Activated CD4-positive, alpha-beta T cell treated with anti-CD3 and anti-CD28 coated beads for 36 hours (primary cell): ENCODE measurements around the gene ZKSCAN1. TPM values are rescaled to one million over a fixed set of nuclear protein-coding genes. Genes with fewer than 3 reads are reported as not detected.
A peak's percentile ranks its signal among the peaks of the same experiment; 100 is the strongest.
"Not testable (repeated sequence)": the region's sequence is repeated elsewhere in the genome, so short reads cannot be mapped to it uniquely, and the experiment has no call there.

Experiments
- ATAC-seq: fragments of 200-7000 bp; cut with Tn5 transposase; one replicate; pipeline ENCODE4 v1.10.0; 2021; ENCODE audit warnings: mild to moderate bottlenecking, moderate library complexity
- CTCF ChIA-PET: fragments of 350-600 bp; sonication (Branson Sonifier 250); formaldehyde crosslinking; loops from one replicate; lab custom pipeline; 2021; ENCODE audit warnings: antibody characterized with exemption; lab: Charles Lee
- POLR2A ChIA-PET: fragments of 350-600 bp; sonication (Branson Sonifier 250); formaldehyde crosslinking; loops from one replicate; lab custom pipeline; 2021; ENCODE audit warnings: antibody characterized with exemption, inconsistent platforms; lab: Charles Lee
- DNase-seq: peaks from one replicate; pipeline ENCODE4 v3.0.0-alpha.2; 2020
- H3K27ac Mint-ChIP-seq: one replicate; pipeline ENCODE4 v1.8.0; 2021; ENCODE audit warnings: mixed read lengths
- H3K27me3 Mint-ChIP-seq: one replicate; pipeline ENCODE4 v1.8.0; 2021; ENCODE audit warnings: mixed read lengths
- H3K36me3 Mint-ChIP-seq: one replicate; pipeline ENCODE4 v1.8.0; 2021; ENCODE audit warnings: low read depth, mixed read lengths
- H3K4me1 Mint-ChIP-seq: one replicate; pipeline ENCODE4 v1.8.0; 2021; ENCODE audit warnings: mixed read lengths
- H3K4me3 Mint-ChIP-seq: one replicate; pipeline ENCODE4 v1.8.0; 2021; ENCODE audit warnings: mild to moderate bottlenecking, moderate library complexity, mixed read lengths
- H3K9me3 Mint-ChIP-seq: one replicate; pipeline ENCODE4 v1.8.0; 2021; ENCODE audit warnings: low read depth, mixed read lengths
- intact Hi-C, 2 experiments: fragments of 100-400 bp; cut with DNase I in 1 of 2; cut with micrococcal nuclease in 1 of 2; formaldehyde crosslinking; loops; one replicate each; pipeline versions ENCODE4 v1.14.2 to v1.15.1; 2022 to 2024; cut with DNase I, micrococcal nuclease
- total RNA-seq, 2 experiments: library from RNA; stranded (reverse); gene quantifications; one replicate each; pipeline ENCODE4 v1.2.3, GENCODE V29; 2021

ZKSCAN1 gene
- total RNA-seq, 2 experiments from 2014 or later = 45.2 to 62.9 TPM

DNA sequence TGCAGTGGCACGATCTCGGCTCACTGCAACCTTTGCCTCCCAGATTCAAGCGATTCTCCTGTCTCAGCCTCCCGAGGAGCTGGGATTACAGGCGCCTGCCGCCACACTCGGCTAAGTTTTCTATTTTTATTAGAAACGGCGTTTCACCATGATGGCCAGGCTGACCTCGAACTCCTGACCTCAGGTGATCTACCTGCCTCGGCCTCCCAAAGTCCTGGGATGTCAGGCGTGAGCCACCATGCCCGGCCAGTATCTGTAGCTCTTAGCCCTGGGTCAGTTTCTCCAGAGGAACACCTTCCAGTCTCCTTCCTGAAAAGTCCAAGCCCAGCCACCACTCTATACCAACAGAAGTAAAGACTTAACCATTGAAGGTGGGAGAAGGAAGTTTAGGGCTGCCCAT, 15.2 kb upstream of the ZKSCAN1 start:
- H3K9me3 Mint-ChIP-seq = no peaks in the 10 kb centered on the region
- H3K4me3 Mint-ChIP-seq = no peak overlapping the region
- CTCF ChIA-PET = no interaction called here
- H3K36me3 Mint-ChIP-seq = no peaks in the 10 kb centered on the region
- H3K27me3 Mint-ChIP-seq = no peaks in the 10 kb centered on the region
- H3K27ac Mint-ChIP-seq = no peak overlapping the region
- ATAC-seq (no peak), DNase-seq (no peak)
- POLR2A ChIA-PET = no interaction called here
- intact Hi-C loops = no loop called here
- peaks cover 15% of the 10 kb centered on the region for H3K4me1 Mint-ChIP-seq

- intact Hi-C loops = no loop called here
- no peak overlapping the region for H3K27ac Mint-ChIP-seq
- no peaks in the 10 kb centered on the region for H3K4me1 Mint-ChIP-seq
- H3K36me3 Mint-ChIP-seq = no peaks in the 10 kb centered on the region
- H3K4me3 Mint-ChIP-seq = no peak overlapping the region
- no peak for DNase-seq
- CTCF ChIA-PET = interaction anchor here (1.0 to 1.3 kb wide), 3 partner anchors 11 to 92 kb away, joined by 3 to 5 read pairs (median 3); no protein-coding TSS in a partner anchor
- POLR2A ChIA-PET = no interaction called here
- H3K9me3 Mint-ChIP-seq = no peaks in the 10 kb centered on the region
- no peak for ATAC-seq
- H3K27me3 Mint-ChIP-seq = no peaks in the 10 kb centered on the region
Observed at GRCh38 chr7:100003711-100004661, 11.4 kb upstream of the ZKSCAN1 start.

DNA sequence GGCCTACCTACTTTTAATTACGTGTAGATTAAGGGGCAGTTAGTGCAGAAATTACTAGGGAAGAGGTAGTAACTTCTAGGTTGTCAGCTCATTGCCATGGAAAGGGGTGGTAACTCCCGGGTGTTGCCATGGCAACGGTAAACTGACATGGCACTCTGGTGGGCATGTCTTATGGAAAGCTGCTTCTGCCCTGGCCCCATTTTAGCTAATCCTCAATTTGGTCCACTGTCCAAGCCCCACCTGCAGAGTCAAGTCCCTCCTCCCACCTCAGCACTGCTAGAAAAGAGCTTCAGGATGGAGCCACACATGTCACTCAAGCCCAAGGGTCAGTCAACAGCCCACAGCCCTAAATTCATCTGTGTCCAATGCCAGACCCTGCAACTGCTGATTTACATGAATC, 7.5 kb upstream of the ZKSCAN1 start:
- CTCF ChIA-PET = interaction anchor here (0.7 to 2.2 kb wide), 3 partner anchors 14 to 55 kb away, joined by 3 to 4 read pairs (median 3); no protein-coding TSS in a partner anchor

GRCh38 chr7:100008525-100008924, 6.9 kb upstream of the ZKSCAN1 start:
- POLR2A ChIA-PET = interaction anchor here (0.6 kb wide), 1 partner anchor 537 kb away, joined by 8 read pairs; no protein-coding TSS in a partner anchor
- H3K36me3 Mint-ChIP-seq = no peaks in the 10 kb centered on the region
- DNase-seq = no peak
- H3K9me3 Mint-ChIP-seq = no peaks in the 10 kb centered on the region
- peaks cover 8% of the 10 kb centered on the region for H3K4me1 Mint-ChIP-seq
- intact Hi-C loops = no loop called here
- H3K27me3 Mint-ChIP-seq = no peaks in the 10 kb centered on the region
- H3K27ac Mint-ChIP-seq = no peak overlapping the region
- H3K4me3 Mint-ChIP-seq = no peak overlapping the region
- CTCF ChIA-PET = interaction anchor here (0.7 to 2.2 kb wide), 2 partner anchors 15 to 55 kb away, joined by 3 to 4 read pairs; no protein-coding TSS in a partner anchor
- ATAC-seq = no peak

More for the DNA sequence above, 7.5 kb upstream of the ZKSCAN1 start:
- POLR2A ChIA-PET = interaction anchor here (0.6 kb wide), 1 partner anchor 536 kb away, joined by 8 read pairs; no protein-coding TSS in a partner anchor
- H3K4me1 Mint-ChIP-seq = peaks cover 2% of the 10 kb centered on the region
- DNase-seq (no peak), ATAC-seq (no peak)
- no peak overlapping the region for H3K4me3 Mint-ChIP-seq
- H3K36me3 Mint-ChIP-seq = no peaks in the 10 kb centered on the region
- intact Hi-C loops = no loop called here
- H3K27ac Mint-ChIP-seq = no peak overlapping the region
- H3K9me3 Mint-ChIP-seq = no peaks in the 10 kb centered on the region
- no peaks in the 10 kb centered on the region for H3K27me3 Mint-ChIP-seq

DNA sequence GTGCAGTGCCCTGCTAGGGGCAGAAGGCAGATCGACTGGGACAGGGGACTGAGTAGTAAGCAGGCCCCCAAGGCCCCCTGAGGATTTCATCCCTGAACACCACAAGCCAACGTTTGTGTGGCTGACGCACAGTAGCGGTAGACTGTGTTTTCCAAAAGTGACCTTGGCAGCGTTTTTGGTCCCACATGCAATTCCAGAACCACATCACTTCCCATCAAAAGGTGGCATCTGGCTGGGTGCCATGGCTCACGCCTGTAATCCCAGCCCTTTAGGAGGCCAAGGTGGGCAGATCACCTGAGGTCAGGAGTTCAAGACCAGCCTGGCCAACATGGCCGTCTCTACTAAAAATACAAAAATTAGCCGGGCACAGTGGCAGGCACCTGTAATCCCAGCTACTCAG, 5.4 kb upstream of the ZKSCAN1 start:
- intact Hi-C loops = loop anchor here in 1 of 2 experiments (5.0 to 10.0 kb wide), 2 partner anchors 212 to 535 kb away; no protein-coding TSS in a partner anchor
- H3K4me3 Mint-ChIP-seq, DNase-seq, POLR2A ChIA-PET, H3K9me3 Mint-ChIP-seq, ATAC-seq, H3K27ac Mint-ChIP-seq, H3K27me3 Mint-ChIP-seq, H3K36me3 Mint-ChIP-seq, CTCF ChIA-PET: not testable (repeated sequence)
- H3K4me1 Mint-ChIP-seq = peaks cover 10% of the 10 kb centered on the region

DNA sequence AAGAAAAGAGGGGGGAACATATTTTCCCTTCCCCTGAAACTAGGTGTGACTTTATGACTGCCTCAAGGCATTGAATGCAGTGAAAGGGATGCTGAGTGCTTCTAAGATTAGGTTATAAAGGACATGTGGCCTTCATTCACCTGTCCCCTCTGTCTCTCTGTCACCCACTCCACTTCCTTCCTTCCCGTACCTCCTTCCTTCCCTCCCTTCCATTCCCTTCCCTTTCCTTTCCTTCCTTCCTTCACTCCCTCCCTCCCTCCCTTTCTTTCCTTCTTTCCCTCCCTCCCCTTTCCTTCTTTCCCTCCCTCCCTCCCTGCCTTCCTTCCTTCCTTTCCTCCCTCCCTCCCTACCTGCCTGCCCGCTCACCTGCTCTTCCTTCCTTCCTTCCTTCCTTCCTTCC, 4.5 kb upstream of the ZKSCAN1 start:
- intact Hi-C loops = loop anchor here in 1 of 2 experiments (5.0 to 10.0 kb wide), 2 partner anchors 211 to 534 kb away; no protein-coding TSS in a partner anchor

DNA sequence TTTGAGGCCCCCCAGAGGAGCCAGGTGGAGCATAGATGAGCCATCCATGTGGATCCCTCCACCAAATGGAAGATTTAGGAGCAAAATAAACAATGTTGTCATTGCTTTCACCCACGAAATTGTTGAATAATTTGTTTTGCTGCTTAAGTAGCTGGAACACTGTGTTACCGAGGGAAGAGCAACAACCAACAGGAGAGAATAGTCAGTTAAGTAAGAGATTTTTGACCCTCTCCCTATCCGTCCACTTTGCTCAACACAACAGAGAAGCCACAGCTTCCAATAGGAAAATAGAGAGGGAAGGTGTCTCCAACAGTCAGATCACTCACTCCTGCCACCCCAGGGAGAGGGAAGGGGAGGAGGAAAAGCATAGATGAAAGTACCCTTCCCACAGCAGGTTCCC, 3.9 kb upstream of the ZKSCAN1 start:
- intact Hi-C loops = loop anchor here in 1 of 2 experiments (5.0 to 10.0 kb wide), 2 partner anchors 211 to 533 kb away; no protein-coding TSS in a partner anchor
- no peak for DNase-seq
- ChIA-PET POLR2A (no interaction called here), CTCF (interaction anchor here (0.7 to 1.3 kb wide), 2 partner anchors 24 to 126 kb away, joined by 3 read pairs; no protein-coding TSS in a partner anchor)
- Mint-ChIP-seq H3K36me3 (peaks cover 6% of the 10 kb centered on the region), H3K4me3 (no peak overlapping the region), H3K4me1 (peaks cover 19% of the 10 kb centered on the region), H3K27ac (no peak overlapping the region), H3K9me3 (no peaks in the 10 kb centered on the region), H3K27me3 (no peaks in the 10 kb centered on the region)
- ATAC-seq = no peak

More for the DNA sequence above, 4.5 kb upstream of the ZKSCAN1 start:
- H3K4me1 Mint-ChIP-seq = peaks cover 14% of the 10 kb centered on the region
- no peaks in the 10 kb centered on the region for H3K27me3 Mint-ChIP-seq
- H3K27ac Mint-ChIP-seq = no peak overlapping the region
- H3K9me3 Mint-ChIP-seq = no peaks in the 10 kb centered on the region
- POLR2A ChIA-PET = interaction anchor here (0.6 kb wide), 1 partner anchor 51 kb away, joined by 3 read pairs; no protein-coding TSS in a partner anchor
- ATAC-seq (no peak), DNase-seq (no peak)
- CTCF ChIA-PET = interaction anchor here (0.6 to 0.7 kb wide), 2 partner anchors 19 to 126 kb away, joined by 3 to 4 read pairs; no protein-coding TSS in a partner anchor
- no peak overlapping the region for H3K4me3 Mint-ChIP-seq
- no peaks in the 10 kb centered on the region for H3K36me3 Mint-ChIP-seq

DNA sequence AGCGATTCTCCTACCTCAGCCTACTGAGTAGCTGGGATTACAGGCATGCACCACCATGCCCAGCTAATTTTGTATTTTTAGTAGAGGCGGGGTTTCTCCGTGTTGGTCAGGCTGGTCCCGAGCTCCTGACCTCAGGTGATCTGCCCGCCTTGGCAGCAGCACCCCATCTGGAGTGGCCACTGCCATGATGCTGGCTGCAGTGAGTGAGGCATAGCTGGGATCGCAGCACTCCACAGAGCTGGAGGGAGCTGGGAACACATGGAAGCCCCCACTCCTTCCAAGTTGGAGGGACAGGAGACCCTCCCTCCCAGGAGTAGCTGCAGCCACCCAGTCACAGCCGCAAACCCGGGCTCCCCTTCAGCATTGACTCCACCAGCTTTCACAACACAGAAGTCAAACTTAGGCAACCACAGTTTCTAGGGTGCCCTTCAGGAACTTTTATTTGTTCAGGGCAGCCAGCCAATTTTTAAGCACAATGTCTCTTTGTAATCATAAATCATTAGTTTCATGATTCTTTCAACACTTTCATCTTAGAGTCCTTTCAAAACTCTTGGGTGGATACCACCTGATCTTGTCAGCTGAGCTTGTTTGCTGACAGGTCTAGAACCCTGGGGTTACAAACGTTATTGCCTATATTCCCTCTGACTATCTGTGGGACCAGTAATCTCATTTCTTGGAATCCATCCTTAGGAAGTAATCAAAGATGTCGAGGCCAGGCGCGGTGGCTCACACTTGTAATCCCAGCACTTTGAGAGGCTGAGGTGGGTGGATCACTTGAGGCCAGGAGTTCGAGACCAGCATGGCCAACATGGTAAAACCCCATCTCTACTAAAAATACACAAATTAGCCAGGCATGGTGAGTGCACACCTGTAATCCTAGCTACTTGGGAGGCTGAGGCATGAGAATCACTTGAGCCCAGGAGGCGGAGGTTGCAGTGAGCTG, 2.7 kb upstream of the ZKSCAN1 start:
- DNase-seq, POLR2A ChIA-PET, H3K4me3 Mint-ChIP-seq, H3K36me3 Mint-ChIP-seq, ATAC-seq, H3K27me3 Mint-ChIP-seq, H3K9me3 Mint-ChIP-seq: not testable (repeated sequence)
- CTCF ChIA-PET = interaction anchor here (1.0 to 1.3 kb wide), 4 partner anchors 10 to 96 kb away, joined by 3 to 4 read pairs (median 3); no protein-coding TSS in a partner anchor
- Mint-ChIP-seq H3K27ac (peak overlapping the region; percentile 65), H3K4me1 (peaks cover 28% of the 10 kb centered on the region)
- intact Hi-C loops = loop anchor here in 1 of 2 experiments (5.0 to 10.0 kb wide), 2 partner anchors 210 to 532 kb away; no protein-coding TSS in a partner anchor

GRCh38 chr7:100013328-100013676, 2.1 kb upstream of the ZKSCAN1 start:
- Mint-ChIP-seq H3K27ac (peak overlapping the region; percentile 65), H3K36me3 (peaks cover 12% of the 10 kb centered on the region), H3K4me1 (peaks cover 34% of the 10 kb centered on the region), H3K9me3 (no peaks in the 10 kb centered on the region), H3K4me3 (no peak overlapping the region), H3K27me3 (no peaks in the 10 kb centered on the region)
- ChIA-PET CTCF (interaction anchor here (1.0 to 1.1 kb wide), 3 partner anchors 11 to 97 kb away, joined by 3 to 4 read pairs (median 3); no protein-coding TSS in a partner anchor), POLR2A (no interaction called here)
- DNase-seq (peak; percentile 73), ATAC-seq (peak; percentile 80)
- intact Hi-C loops = loop anchor here in 1 of 2 experiments (5.0 to 10.0 kb wide), 2 partner anchors 209 to 531 kb away; no protein-coding TSS in a partner anchor

DNA sequence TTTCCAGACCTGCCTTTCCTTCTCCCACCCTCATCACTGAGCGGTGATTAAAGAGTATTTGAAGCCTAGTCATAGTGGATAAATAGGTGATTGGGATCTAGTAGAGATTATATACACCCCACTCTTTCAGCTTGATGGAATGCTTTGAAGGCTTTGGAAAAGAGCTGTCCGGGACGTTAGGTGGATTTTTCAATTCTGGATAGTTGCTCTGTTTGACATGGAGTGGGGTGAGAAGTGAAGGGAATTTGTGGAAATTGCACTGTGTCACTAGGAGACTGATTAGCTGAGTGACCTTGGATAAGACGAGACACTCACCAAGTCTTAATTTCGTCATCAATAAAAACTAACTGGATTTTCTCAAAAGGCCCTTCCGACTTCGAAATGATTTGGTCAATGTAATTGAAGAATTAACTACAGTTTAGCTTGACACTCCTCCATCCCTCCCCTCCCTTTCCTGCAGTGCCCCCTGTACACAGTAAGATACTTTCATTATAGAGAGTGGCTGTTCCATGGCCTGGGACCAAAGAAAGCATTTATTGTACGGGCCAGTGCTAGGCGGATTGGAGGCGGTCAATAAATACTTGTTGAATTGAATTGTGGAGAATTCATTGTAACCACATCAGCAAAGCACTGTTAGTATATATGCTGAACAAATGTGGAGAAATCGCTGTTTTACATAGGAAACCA, 962 bp downstream of the ZKSCAN1 start:
- Mint-ChIP-seq H3K27ac (peak overlapping the region; percentile 96), H3K36me3 (peaks cover 25% of the 10 kb centered on the region), H3K9me3 (no peaks in the 10 kb centered on the region), H3K27me3 (no peaks in the 10 kb centered on the region), H3K4me1 (peaks cover 59% of the 10 kb centered on the region), H3K4me3 (peak overlapping the region; percentile 94)
- ChIA-PET CTCF (interaction anchor here (0.6 to 3.3 kb wide), 5 partner anchors 8 to 616 kb away, joined by 3 to 14 read pairs (median 3); partner anchors contain the start of gene TRIM4), POLR2A (interaction anchor here (0.6 kb wide), 1 partner anchor 96 kb away, joined by 4 read pairs; no protein-coding TSS in a partner anchor)
- intact Hi-C loops = loop anchor here (1.0 to 10.0 kb wide), 4 partner anchors 10 to 528 kb away; partner anchors contain the start of gene ZNF3 (in 1 of the 2)
- no peak for DNase-seq
- no peak for ATAC-seq
